Endothelial cell of umbilical vein (primary cell): ENCODE results near the gene MOGAT1. TPM values are rescaled to one million over a fixed set of nuclear protein-coding genes. Genes with fewer than 3 reads are reported as not detected.
A peak's percentile ranks its signal among the peaks of the same experiment; 100 is the strongest.

Experiments
- BruUV-seq: library from RNA; stranded (reverse); fragments of 400-500 nt; replicated peaks from 2 replicates; lab custom pipeline; 2021; lab: Mats Ljungman, UMichigan
- CTCF ChIA-PET: fragments of 300-600, 350-600 bp; sonication (Branson Sonifier 250); formaldehyde crosslinking; loops from one replicate; lab custom pipeline; 2021; ENCODE audit warnings: antibody characterized with exemption, inconsistent platforms; lab: Charles Lee
- POLR2A ChIA-PET: fragments of 300-600, 350-600 bp; sonication (Branson Sonifier 250); formaldehyde crosslinking; loops from one replicate; lab custom pipeline; 2021; ENCODE audit warnings: antibody characterized with exemption, inconsistent platforms; lab: Charles Lee
- DNase-seq: peaks from one replicate; pipeline ENCODE4 v3.0.0-alpha.2; 2011; ENCODE audit warnings: low read depth, low spot score
- FAIRE-seq: peaks from 2 replicates; lab custom pipeline; 2011; peaks lifted over from hg19 to GRCh38; lab: Jason Lieb, UNC
- H2AFZ ChIP-seq: 2 replicates; pipeline ENCODE4 v1.6.0; 2012; ENCODE audit warnings: low read depth, low read length, control low read depth, inconsistent platforms
- H3K27ac ChIP-seq: 2 replicates; pipeline ENCODE4 v1.5.1; 2011; ENCODE audit warnings: low read depth, mild to moderate bottlenecking, control low read depth, low read length, moderate library complexity; ENCODE audit not compliant: insufficient read depth
- H3K27me3 ChIP-seq, 2 experiments: 2 replicates each; pipeline versions ENCODE4 v1.6.0 to v1.6.1; 2011; ENCODE audit warnings: low read length in 2 of 2, mixed read lengths in 1 of 2; ENCODE audit not compliant: control insufficient read depth in 2 of 2, insufficient read depth in 2 of 2
- H3K36me3 ChIP-seq, 2 experiments: 2 replicates in 1 of 2; 3 replicates in 1 of 2; pipeline ENCODE4 v1.5.1; 2011; ENCODE audit warnings: low read length in 2 of 2, mild to moderate bottlenecking in 1 of 2, moderate library complexity in 1 of 2; ENCODE audit not compliant: control insufficient read depth in 2 of 2, insufficient read depth in 2 of 2; ENCODE audit errors: extremely low read depth in 1 of 2
- H3K4me1 ChIP-seq: 3 replicates; pipeline ENCODE4 v1.5.1; 2011; ENCODE audit warnings: mild to moderate bottlenecking, low read length; ENCODE audit not compliant: control insufficient read depth, insufficient read depth; ENCODE audit errors: extremely low read depth
- H3K4me2 ChIP-seq: 2 replicates; pipeline ENCODE4 v1.6.1; 2011; ENCODE audit warnings: low read length, control low read depth, mixed read lengths; ENCODE audit not compliant: insufficient read depth
- H3K4me3 ChIP-seq, 3 experiments: fragments of 200-600 bp in 1 of 3; sonication (generic), shearing (Covaris generic) in 1 of 3; replicated peaks in 1 of 3; 2 replicates each; pipeline ENCODE4 v1.5.1; 2011 to 2016; ENCODE audit warnings: control low read depth in 3 of 3, low read length in 3 of 3, mild to moderate bottlenecking in 2 of 3, inconsistent platforms in 1 of 3, low read depth in 1 of 3, moderate library complexity in 1 of 3; ENCODE audit not compliant: insufficient read depth in 1 of 3
- H3K79me2 ChIP-seq: 2 replicates; pipeline ENCODE4 v1.6.0; 2012; ENCODE audit warnings: low read length, inconsistent platforms; ENCODE audit not compliant: control insufficient read depth, insufficient read depth
- H3K9ac ChIP-seq: replicated peaks from 2 replicates; pipeline ENCODE3; 2011; ENCODE audit warnings: low read length, control low read depth; ENCODE audit not compliant: insufficient read depth; ENCODE audit errors: extremely low read depth
- H3K9me1 ChIP-seq: replicated peaks from 3 replicates; pipeline ENCODE4 v1.6.0; 2011; ENCODE audit warnings: mild to moderate bottlenecking, low read length; ENCODE audit not compliant: control insufficient read depth, insufficient read depth; ENCODE audit errors: extremely low read depth
- H3K9me3 ChIP-seq: replicated peaks from 2 replicates; pipeline ENCODE4 v1.5.1; 2012; ENCODE audit warnings: low read length, inconsistent platforms; ENCODE audit not compliant: control insufficient read depth, insufficient read depth
- H4K20me1 ChIP-seq: replicated peaks from 2 replicates; pipeline ENCODE3; 2011; ENCODE audit warnings: mild to moderate bottlenecking, low read length; ENCODE audit not compliant: control insufficient read depth, insufficient read depth; ENCODE audit errors: extremely low read depth
- CTCF ChIP-seq, 2 donors: IDR thresholded peaks; 1 replicate in 1 of 2; 2 replicates in 1 of 2; pipeline ENCODE4 v1.5.1; 2011; ENCODE audit warnings: low read length in 2 of 2, mild to moderate bottlenecking in 2 of 2, moderate library complexity in 2 of 2, control low read depth in 1 of 2, inconsistent platforms in 1 of 2, low read depth in 1 of 2; ENCODE audit not compliant: insufficient read depth in 1 of 2; ENCODE audit errors: extremely low read depth in 1 of 2
- EZH2 ChIP-seq: IDR thresholded peaks from 2 replicates; pipeline ENCODE4 v1.6.1; 2012; ENCODE audit warnings: borderline replicate concordance, low read depth, mild to moderate bottlenecking, moderate library complexity, low read length, inconsistent platforms; ENCODE audit not compliant: severe bottlenecking
- FOS ChIP-seq: IDR thresholded peaks from 2 replicates; pipeline ENCODE4 v1.6.1; 2011; ENCODE audit warnings: mild to moderate bottlenecking, low read length, moderate library complexity, borderline replicate concordance; ENCODE audit not compliant: insufficient read depth
- GATA2 ChIP-seq: IDR thresholded peaks from 2 replicates; pipeline ENCODE4 v1.7.0; 2011; ENCODE audit warnings: low read depth, mild to moderate bottlenecking, moderate library complexity, mixed read lengths, low read length; ENCODE audit not compliant: insufficient read length, insufficient read depth
- JUN ChIP-seq: IDR thresholded peaks from 2 replicates; pipeline ENCODE4 v1.6.1; 2011; ENCODE audit warnings: borderline replicate concordance, low read depth; ENCODE audit not compliant: insufficient read length, insufficient read depth
- MAX ChIP-seq: IDR thresholded peaks from 2 replicates; pipeline ENCODE4 v1.6.1; 2011; ENCODE audit not compliant: insufficient read depth, insufficient read length
- MYC ChIP-seq: IDR thresholded peaks from one replicate; pipeline ENCODE4 v1.6.1; 2011; ENCODE audit warnings: mild to moderate bottlenecking, low read depth, low read length
- POLR2A ChIP-seq: IDR thresholded peaks from 2 replicates; pipeline ENCODE4 v1.6.1; 2012; ENCODE audit warnings: low read depth, mild to moderate bottlenecking, control low read depth, low read length
- POLR2AphosphoS5 ChIP-seq: IDR thresholded peaks from 2 replicates; pipeline ENCODE4 v1.6.1; 2012; ENCODE audit warnings: low read depth, mild to moderate bottlenecking, control low read depth, low read length, moderate library complexity; ENCODE audit not compliant: insufficient read depth
- dilution Hi-C: fragments of 300-500 bp; cut with MboI; formaldehyde crosslinking; loops from one replicate; pipeline ENCODE4 v1.15.0; 2019; ENCODE audit warnings: low sequenced_read_pairs; ENCODE audit not compliant: extremely low pct_ligation_motif_present
- intact Hi-C: fragments of 100-400 bp; cut with micrococcal nuclease; formaldehyde crosslinking; loops from one replicate; pipeline ENCODE4 v1.10.0; 2022
- polyA plus RNA-seq, 4 experiments: library from polyadenylated mRNA; depleted of rRNA in 3 of 4; stranded (reverse) in 3 of 4; unstranded in 1 of 4; fragments of >200 nt; gene quantifications; 2 replicates each; pipeline versions ENCODE4 v1.2.1 to v1.2.3, GENCODE V29; 2011 to 2012; ENCODE audit warnings: missing spikeins in 1 of 4
- total RNA-seq: library from RNA; stranded (reverse); gene quantifications from 2 replicates; pipeline ENCODE4 v1.2.3, GENCODE V29; 2021

MOGAT1 gene
- total and polyA plus RNA-seq, 2 donors (not counting 3 experiments of a cell fraction or from before 2014, with no cell fraction given), result not detected

GRCh38 chr2:222731201-222731621 is 59.8 kb downstream of the MOGAT1 start:
- H3K4me2 ChIP-seq, result no peak overlapping the region
- FAIRE-seq (no peak), DNase-seq (no peak)
- intact Hi-C loops (loop anchor here (5.0 kb wide), 1 partner anchor 1284 kb away; no protein-coding TSS in a partner anchor), dilution Hi-C loops (no loop called here)
- H3K9me1 ChIP-seq, result no peaks in the 10 kb centered on the region
- peaks cover 10% of the 10 kb centered on the region for H3K4me1 ChIP-seq
- H3K27me3 ChIP-seq, result no peaks in the 10 kb centered on the region
- H3K79me2 ChIP-seq, result no peaks in the 10 kb centered on the region
- ChIA-PET CTCF (interaction anchor here (0.7 to 1.6 kb wide), 3 partner anchors 24 to 36 kb away, joined by 3 to 4 read pairs (median 3); no protein-coding TSS in a partner anchor), POLR2A (no interaction called here)
- no TSS peak for BruUV-seq
- H3K9ac ChIP-seq, result no peak overlapping the region
- H3K27ac ChIP-seq, result no peak overlapping the region
- H3K9me3 ChIP-seq, result no peaks in the 10 kb centered on the region
- TF ChIP-seq EZH2, result no peak
- no peak for TF ChIP-seq MYC
- no peak for TF ChIP-seq POLR2AphosphoS5
- no peak for TF ChIP-seq GATA2
- TF ChIP-seq FOS, result no peak
- TF ChIP-seq POLR2A, result no peak
- TF ChIP-seq CTCF (IDR thresholded peaks at IDR 0.05; ENCODE audit: extremely low read depth in 1 of 2, insufficient read depth in 1 of 2, low read depth in 1 of 2, low read length in 2 of 2), result no peak
- no peak for TF ChIP-seq MAX
- no peak for TF ChIP-seq JUN
- H4K20me1 ChIP-seq, result no peaks in the 10 kb centered on the region
- peak overlapping the region; percentile 40 for H2AFZ ChIP-seq
- no peaks in the 10 kb centered on the region for H3K36me3 ChIP-seq
- H3K4me3 ChIP-seq, result no peak overlapping the region
